Measurements from ENCODE around the gene NUBPL.

GRCh38 chr14:31576949-31577348, 15.7 kb downstream of the NUBPL start:
- TF ChIP-seq CTCF (IDR thresholded peaks at IDR 0.05) (no peak), POLR2A (IDR thresholded peaks at IDR 0.05) (no peak)

Measured in lower leg skin (tissue), 3 donors.